ENCODE results near the gene NELFA.

The NELFA gene

DNA sequence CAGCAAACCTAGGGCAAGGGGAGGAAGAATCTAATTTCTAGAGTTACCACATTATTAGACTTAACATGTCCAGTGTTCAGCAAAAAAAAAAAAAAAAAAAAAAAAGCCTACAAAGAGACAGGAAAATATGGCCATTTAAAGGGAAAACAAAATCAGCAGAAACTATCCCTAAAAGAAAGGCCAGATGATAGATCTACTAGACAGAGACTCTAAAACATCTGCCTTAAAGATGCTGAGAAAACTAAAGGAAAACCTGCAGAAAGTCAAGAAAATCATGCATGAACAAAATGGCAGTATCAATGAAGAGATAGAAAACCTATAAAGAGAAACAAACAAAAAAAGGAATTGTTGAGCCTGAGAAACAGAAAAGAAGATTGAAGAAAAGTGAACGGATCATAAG is 43.8 kb downstream of the NELFA start:
- DNase-seq (ENCODE audit: low spot score), result no peak

DNA sequence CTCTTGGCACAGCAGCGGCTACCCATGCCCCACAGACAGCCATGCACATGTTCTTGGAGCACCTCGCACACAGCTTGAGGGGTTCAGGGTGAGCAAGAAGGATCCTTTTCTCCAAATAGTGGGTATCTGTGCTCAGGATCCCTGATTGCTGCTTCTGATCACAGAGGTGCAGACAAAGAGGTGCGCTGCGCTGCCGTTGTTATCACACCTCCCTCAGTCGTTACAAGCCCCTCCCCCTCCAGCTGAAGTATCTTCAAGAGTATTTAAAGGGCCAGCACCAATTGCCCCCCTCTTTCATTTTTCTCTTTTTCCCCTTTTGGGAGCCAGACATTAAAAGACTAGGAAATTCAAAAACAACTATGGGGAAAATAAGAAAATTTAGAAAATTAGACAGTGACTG is 44.3 kb downstream of the NELFA start:
- no peak for DNase-seq (ENCODE audit: low spot score)

DNA sequence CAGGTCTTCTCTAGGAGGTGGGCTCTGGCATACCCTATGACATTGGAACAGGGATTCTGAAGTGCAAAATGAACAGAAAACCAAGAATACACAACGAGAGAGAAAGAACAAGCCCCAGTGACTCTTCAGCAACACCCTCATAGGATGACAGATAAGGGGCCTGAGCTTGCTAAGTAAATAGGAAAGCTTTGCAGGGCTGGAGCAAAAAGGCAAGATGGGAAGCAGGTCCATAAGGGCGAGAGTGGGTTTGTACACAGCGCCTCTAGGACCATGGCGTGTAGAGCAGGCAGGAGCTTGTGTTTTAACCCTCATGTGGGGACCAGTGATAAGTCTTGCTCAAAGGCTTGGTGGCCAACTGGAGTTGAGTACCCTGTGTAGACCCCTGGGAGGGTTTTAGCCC is 45.8 kb downstream of the NELFA start:
- DNase-seq (ENCODE audit: low spot score), result no peak

DNA sequence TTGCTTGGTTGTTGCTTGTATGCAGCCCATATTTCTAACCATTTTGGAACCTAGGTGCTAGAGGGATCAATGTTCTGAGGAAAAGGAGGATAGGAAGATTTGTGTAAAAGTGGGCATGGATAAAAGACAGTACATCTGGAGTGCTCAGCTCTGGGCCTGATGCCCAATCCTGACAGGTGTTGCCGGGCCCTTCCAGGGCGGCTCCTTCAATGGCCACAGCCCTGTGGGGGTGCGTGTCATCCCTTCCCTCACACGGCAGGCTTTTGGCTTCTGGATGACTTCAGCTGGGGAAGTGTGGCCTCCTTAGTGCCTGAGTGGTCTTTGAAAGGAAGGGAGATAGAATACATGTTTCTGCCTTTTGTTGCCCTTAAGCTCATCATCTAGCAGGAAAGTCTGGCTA is 47.2 kb downstream of the NELFA start:
- no peak for DNase-seq (ENCODE audit: low spot score)

DNA sequence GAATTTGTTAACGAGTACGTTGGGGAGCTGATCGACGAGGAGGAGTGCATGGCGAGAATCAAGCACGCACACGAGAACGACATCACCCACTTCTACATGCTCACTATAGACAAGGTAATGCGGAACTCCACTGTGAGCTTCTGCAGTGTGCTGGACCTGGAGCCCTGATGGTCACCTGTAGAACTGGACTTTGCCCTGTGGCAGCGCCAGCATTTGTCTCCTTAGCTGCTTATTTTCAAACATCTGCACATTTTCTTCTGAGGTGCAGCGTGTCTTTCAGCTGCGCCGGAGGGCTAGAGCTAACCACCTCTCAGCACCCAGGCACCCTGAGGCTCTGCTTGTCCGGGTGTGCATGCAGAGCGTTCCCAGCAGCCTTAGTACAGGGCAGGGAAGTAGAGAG is 47.7 kb downstream of the NELFA start:
- DNase-seq (ENCODE audit: low spot score), result no peak

DNA sequence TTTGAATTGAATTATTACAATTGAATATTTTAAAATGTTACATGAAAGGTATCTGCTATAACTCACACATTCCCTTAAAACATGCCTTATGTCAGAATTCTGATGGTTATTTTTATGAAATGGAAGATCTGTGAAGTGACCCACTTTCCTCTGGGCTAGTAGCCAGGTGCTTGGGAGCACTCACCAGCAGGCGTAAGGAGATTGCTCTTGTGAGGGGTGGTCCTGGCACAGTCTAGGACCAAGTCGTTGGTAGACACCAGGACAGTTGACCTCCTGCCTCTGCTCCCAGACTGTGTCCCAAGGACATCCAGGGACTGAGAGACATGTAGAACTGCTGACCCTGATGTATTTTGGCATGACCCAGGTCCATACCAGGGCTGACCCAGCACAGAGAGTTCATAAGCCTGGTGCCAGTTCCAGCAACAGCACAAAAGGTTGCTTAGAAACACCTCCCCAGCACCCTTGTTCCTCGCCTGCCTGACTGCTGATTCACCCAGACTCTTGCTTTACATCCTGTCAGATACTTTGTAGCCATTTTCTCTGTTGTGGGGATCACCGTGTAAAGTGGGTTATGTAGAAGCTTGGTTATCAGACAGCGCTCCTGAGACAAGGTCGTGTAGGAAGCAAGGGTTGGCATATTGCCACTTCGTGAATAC is 48.5 kb downstream of the NELFA start:
- no peak for DNase-seq (ENCODE audit: low spot score)

DNA sequence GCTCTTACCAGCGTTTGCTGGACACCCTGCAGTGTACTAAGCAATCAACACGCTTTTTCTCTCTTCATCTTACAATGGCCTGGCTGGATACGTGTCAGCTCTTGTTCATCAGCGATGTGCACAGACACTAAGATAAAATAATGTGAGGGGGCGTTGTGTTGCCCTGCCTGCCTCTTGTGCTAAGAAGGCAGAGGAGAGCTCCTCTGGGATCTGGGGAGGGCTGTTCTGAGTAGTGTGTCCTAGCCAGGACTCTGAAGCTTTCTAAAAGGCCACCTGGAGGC is 49.7 kb downstream of the NELFA start:
- no peak for DNase-seq (ENCODE audit: low spot score)

DNA sequence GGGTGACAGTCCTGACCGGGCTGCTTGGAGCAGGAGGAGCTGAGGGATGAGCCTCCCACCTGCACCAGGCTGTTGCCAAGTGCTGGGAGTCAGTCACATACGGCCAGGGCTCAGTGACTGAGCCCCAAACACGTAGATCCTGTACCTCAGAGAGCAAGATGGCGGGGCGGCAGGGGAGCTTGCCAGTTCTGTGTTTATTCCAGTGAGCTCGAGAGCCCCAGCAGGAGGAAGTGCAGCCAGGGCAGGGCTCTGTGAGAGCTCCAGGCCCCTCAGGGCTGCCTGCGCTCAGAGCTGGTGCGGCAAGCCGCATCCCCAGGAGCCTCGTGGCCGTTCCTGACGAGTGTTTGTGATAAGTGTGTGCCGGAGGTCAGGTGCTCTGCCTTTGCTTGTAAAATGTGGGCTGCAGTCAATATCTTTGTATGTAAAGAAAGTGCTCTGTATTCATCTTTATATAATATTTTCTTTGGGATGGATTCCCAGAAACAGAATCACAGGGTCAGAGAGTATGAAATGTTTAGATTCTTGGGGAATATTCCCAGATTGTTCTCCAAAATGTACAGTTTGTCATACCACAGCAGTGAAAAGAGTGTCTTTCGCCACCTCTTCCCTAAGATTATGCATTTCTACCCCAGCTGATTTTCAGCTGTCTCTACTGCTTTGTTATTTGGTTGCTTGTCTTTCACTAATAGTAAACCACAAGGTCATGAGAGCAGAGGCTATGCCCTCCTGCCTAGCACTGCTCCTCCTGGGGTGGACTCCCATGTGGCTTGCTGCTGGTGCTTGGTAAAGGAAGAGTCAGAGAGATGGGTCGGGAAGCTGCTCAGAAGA is 50.3 kb downstream of the NELFA start:
- no peak for DNase-seq (ENCODE audit: low spot score)

DNA sequence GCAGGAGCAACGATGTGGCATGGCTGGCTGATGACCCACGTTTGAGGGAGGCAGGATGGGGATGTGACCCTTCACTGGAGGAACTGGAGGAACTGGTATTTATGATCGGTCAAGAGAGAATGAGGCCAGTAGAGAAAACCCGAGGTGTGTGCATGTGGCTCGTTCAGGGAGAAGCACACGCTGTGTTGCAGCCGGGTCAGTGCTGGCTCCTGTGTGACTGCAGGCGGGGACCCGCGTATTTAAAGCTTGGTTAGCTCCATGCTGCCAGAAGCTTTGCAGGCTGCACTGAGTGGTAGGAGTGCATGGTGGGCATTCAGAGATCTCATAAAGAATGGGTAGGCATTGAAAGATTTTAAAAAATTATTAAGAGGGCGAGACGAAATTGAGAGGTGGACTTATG is 52.1 kb downstream of the NELFA start:
- no peak for DNase-seq (ENCODE audit: low spot score)

DNA sequence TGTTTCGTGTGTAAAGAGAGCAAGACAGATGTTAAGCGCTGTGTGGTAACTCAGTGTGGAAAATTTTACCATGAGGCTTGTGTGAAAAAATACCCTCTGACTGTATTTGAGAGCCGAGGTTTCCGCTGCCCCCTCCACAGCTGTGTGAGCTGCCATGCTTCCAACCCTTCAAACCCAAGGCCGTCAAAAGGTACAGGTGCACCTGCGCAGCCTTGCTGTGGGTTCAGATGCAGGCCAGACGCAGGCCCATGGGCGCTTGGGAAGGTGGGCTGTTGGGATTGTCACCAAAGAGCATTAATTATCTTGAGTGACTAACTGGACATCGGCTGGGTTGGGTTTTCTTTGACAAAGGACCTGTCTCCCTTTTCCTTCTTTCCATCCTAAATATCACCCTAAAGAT is 55.4 kb downstream of the NELFA start:
- no peak for DNase-seq (ENCODE audit: low spot score)

DNA sequence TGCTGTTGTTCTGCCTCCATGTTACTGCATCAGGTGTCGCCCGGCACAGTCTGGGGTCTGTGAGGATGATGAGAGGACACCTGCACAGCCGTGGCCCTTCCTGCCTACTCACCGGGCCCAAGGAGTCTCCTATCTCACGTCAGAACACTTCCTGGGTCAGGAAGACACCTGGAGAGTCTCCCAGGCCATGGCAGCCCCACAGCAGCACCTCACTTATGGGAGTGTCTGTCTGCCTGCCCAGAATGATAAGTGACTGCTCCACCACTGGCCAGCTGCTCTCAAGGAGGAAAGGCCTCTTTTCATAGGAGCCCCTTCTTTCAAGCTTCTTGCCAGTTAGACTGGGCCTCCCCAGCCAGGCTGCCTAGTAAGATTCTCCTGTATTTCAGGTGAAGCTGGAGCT is 56.1 kb downstream of the NELFA start:
- DNase-seq (ENCODE audit: low spot score), result no peak

DNA sequence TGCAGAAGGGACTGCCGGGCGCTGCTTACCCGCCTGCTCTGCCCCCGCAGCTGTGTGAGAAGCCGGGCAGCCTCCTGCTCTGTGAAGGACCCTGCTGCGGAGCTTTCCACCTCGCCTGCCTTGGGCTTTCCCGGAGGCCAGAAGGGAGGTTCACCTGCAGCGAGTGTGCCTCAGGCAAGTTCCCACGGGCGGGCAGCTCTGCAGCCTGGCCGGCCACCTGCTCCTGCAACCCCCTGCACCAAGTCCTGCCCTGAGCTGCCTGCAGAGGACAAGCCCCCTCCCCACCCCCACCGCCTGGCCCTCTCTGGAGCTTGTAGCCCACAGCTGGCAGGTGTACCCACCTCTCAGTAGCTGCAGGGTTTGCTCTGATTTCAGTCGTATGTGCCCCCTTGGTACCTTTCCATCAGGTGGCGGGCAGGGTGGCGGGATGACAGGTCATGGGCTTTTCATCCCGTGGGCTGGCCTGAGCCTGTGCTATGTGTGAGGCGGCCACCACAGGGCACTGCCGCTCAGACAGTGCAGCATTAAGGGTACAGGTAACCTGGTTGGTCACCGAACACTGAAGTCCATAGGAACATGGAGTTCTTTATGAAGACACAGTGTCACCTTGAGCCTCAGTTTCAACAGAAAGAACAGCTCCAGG is 56.6 kb downstream of the NELFA start:
- DNase-seq (ENCODE audit: low spot score), result no peak

DNA sequence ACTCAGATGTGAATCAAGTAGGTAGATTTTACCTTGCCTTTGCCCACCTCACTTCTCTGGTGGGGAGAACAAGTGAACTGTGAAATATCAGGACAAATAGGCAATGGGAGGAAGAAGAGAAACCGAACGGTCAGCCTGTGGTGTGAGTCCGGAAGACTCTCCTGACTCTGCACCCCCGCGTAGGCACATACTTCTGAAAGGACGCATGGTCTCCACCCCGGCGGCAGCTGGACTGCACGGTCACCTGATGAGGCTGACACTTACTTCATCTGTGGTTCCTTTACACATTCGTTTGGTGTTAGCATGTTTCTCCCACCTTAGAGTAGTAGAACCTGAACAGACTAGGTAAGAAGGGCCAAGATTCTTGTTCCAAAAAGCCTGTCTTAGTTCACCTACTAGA is 58.4 kb downstream of the NELFA start:
- DNase-seq (ENCODE audit: low spot score), result no peak

DNA sequence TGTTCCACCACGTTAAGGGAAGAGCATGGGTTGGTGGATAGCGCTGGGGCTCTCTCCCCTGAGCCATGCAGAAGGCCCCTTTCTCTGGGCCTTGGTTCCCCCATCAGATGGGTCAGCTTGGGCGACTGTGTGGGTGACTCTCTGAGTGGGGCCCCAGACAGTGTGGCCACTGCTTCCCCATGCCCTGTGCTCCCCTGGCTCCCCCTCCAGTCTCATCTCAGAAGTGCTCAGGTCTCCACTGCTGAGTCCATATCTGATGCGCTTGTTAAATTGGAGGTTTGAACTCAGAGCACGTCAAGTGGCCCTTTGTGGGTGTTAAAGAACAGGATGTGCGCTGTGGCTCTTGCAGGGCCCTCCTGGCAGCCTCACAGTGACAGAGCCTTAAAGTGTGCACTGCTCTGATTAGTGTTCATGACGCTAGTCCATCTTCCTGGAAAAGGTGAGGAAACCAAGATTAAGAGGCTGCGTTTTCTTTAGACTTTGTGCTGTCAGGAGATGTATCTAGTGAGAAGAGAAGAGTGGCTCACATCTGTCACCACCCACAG is 59.8 kb downstream of the NELFA start:
- no peak for DNase-seq (ENCODE audit: low spot score)

DNA sequence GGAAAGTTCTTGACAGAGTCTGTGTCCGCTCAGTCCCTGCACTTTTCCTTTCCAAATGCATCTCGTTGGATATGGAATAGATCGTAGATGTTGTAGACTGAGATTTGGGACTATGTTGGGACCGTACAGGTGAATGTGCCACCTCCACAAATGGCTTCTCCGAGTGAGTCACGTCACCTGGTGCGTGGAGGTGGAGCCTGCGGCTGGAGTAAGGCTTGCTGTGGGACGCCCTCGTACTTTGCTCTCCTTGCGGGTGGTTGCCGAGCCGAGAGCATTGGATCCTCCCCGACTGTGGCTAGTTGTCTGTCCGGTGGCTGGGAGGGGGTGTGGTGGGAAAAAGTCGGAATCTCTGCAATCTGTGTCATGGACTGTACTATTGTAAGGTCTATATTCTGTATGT is 60.5 kb downstream of the NELFA start:
- DNase-seq (ENCODE audit: low spot score), result no peak

DNA sequence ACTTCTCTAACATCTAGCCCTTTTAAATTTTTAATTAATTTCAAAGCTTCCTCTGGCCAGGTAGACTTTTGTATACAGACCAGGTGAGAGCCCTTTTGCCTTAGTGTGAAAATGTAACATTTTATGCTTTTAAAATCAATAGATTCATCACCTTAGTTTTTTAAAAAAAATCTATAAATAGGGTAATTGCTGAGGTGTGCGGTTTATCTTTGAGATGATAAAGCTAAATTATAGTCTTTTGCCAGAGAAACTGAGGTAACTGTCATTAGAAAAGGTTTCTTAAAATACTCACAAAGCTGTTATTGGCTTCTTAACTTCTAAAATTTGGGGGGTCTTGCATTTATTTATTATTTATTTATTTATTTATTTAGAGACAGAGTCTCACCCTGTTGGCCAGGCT is 62.9 kb downstream of the NELFA start:
- no peak for DNase-seq (ENCODE audit: low spot score)

DNA sequence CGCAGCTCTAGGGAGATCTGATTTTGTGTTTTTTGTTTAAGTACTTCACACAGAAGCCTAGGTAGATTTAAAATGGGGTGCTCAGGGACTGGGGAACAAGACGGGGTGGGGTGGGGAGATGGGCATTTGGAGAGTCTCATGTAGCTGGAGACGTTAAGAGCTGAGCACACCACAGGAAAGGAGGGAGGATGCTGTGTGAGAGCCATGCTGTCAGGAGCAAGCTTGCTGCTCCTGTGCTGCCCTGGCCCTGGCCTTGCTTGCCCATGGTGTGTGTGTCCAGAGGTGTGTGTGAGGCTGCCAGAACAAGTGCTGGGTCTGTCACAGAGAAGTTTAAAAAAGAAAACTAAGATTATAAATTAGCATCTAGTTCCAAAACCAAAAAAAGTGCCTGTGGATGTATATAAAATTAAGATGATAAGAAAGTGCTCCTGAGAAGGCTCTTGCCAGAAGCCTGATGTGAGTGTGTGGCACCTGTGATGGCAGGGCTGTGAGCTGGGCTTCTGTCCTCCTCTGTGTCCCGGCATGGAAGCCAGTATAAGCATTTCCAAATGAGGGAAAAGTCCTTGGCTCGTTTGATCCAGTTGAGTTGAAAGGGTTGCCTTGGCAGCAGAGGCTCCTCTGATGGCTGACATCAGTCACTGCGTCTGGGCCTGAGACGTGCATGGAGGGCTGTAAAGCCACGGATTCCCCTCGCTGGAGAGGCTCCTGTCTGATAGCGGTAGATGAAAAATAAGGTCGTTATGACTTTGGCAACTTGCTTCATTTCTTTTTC is 63.5 kb downstream of the NELFA start:
- no peak for DNase-seq (ENCODE audit: low spot score)

DNA sequence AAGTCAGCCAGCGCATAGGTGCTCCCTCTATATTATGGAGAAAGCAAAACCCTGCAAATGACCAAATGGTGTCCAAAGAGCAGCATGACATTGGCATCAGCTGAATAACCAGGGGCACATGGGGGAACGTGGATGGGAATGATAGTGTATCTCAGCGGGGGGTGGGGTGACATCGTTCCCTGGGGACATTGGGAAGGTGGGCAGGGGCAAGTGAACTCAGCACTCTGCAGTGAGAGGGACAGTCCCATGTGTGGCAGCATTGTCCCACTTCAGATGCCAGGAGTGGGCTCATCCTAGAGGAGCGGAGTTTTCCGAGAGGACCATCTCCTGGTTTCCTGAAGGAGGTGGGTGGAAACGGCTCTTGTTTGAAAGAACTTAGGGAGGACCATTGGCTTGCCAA is 64.8 kb downstream of the NELFA start:
- DNase-seq (ENCODE audit: low spot score), result no peak

DNA sequence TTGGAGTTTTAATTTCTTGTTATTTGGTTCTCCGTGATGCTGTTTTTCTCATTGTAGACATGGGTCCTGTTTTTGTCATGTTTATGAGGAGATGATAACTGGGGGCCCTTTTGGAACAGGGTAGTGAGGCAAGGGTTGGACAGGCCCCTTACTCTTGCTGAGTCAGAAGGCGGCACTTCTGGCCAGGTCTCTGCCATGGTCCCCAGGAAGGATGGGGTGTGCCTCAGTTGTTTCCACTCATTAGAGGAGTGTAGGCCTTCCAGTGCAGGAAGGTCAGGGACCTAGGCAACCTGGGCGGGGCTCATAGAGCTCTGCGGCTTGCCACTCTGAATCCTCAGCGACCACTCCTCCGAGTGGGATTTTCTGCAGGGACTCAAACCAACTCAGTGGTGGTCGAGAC is 68.2 kb downstream of the NELFA start:
- no peak for DNase-seq (ENCODE audit: low spot score)

DNA sequence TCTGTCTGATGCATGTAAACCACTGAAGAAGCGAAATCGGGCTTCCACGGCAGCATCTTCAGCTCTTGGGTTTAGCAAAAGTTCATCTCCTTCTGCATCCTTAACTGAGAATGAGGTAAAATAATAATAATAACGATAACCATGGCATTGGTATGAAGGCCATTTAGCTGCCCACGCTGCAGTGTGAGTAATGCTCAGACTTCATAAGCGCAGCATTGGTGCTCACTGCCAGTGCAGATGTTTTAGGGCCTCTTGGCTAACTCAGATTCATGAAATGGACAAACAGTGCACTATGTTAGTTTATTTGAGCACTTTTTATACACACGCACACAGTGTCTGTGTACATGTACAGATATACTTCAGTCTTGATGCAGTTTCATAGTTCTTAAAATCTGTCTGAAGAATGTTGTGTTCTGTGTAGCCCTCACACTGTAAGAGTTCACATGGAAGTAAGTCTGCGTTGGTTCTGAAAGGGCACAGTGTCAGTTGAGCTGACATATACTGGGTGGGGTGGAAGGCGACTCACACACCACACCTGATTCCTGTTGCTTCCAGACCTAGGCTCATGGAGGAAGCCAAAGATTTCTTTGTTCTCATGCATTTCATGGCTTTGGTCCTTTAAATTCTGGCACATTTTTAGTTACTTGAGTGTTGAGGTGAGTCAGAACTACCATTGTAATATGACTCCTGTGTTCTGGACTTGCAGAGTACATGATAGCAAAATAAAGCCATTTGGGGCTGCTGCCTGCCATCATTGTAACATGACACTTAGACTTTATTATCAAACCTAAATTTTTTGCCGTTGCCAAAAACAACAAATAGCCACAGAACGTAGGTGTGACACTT is 68.9 kb downstream of the NELFA start:
- no peak for DNase-seq (ENCODE audit: low spot score)

DNA sequence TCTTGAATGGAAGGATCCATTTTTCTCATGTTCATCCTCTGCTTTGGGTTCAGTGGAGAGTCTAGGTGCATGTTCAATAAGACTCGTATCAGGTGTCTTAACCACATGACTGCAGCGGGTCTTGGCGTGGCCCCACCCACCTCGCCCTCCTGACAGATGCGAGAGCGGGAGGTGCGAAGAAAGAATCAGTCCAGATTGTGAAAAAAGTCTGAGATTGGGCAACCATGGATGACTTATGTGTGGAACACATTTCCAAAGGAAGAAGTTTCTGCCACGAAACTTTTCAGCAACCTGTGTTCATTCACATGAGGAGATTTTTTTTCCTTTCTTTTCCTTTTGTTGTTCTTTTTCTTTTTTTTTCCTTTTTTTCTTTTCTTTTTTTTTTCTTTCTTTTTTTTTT is 70.7 kb downstream of the NELFA start:
- no peak for DNase-seq (ENCODE audit: low spot score)

DNA sequence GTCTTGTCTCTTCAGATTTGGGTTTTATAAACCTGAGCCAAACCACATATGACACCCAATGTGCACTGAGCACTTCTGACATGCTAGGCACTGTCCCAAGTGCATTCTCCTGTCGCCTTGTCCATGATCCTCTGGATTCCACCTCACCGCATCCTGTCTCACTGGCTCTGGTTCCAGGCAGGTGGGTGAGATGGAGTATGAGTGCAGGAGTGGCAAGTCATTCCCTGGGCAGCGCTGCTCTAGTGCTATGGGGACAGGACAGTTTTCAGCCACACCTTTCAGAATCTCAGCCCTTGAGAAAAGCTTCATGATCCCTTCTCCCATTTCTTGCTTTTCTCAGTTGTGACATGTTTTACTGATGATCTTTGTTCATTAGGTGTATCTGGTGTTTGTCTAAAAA is 71.2 kb downstream of the NELFA start:
- no peak for DNase-seq (ENCODE audit: low spot score)
